Esophagus muscularis mucosa (tissue), 4 donors: ENCODE measurements around the gene SLC22A17. TPM values are rescaled to one million over a fixed set of nuclear protein-coding genes. Genes with fewer than 3 reads are reported as not detected.

Source experiments
- DNase-seq: peaks from one replicate; pipeline ENCODE4 v3.0.0-alpha.2; 2017; ENCODE audit errors: extremely low spot score
- H3K27ac ChIP-seq, 4 donors: fragments of 200-600 bp; sonication (generic); replicated peaks in 1 of 4; 1 replicate in 3 of 4; 2 replicates in 1 of 4; pipeline ENCODE4 v1.5.1; 2016 to 2019; ENCODE audit warnings: mild to moderate bottlenecking in 1 of 4
- H3K27me3 ChIP-seq, 4 donors: fragments of 200-600 bp; sonication (generic); one replicate each; pipeline versions ENCODE4 v1.5.1 to v1.6.0; 2016 to 2019
- H3K36me3 ChIP-seq, 4 donors: fragments of 200-600 bp; sonication (generic); one replicate each; pipeline ENCODE4 v1.5.1; 2016 to 2019
- H3K4me1 ChIP-seq, 4 donors: fragments of 200-600 bp; sonication (generic); one replicate each; pipeline ENCODE4 v1.5.1; 2016 to 2019
- H3K4me3 ChIP-seq, 4 donors: fragments of 200-600 bp; sonication (generic); 1 replicate in 2 of 4; 2 replicates in 2 of 4; pipeline ENCODE4 v1.5.1; 2016 to 2019; ENCODE audit warnings: mild to moderate bottlenecking in 4 of 4, moderate library complexity in 1 of 4
- H3K9me3 ChIP-seq, 4 donors: fragments of 200-600 bp; sonication (generic); 1 replicate in 3 of 4; 2 replicates in 1 of 4; pipeline ENCODE4 v1.5.1; 2016 to 2019
- CTCF ChIP-seq, 3 experiments: fragments of 200-600 bp in 2 of 3; fragments of 450-650 bp in 1 of 3; sonication (generic) in 2 of 3; IDR thresholded peaks; one replicate each; pipeline ENCODE4 v1.5.1; 2017 to 2019; ENCODE audit warnings: antibody characterized with exemption in 3 of 3, mild to moderate bottlenecking in 2 of 3, moderate library complexity in 1 of 3
- EP300 ChIP-seq: sonication (generic); formaldehyde crosslinking; IDR thresholded peaks from one replicate; pipeline ENCODE4 v1.6.1; 2017; ENCODE audit warnings: antibody characterized with exemption
- POLR2A ChIP-seq: fragments of 450-650 bp; IDR thresholded peaks from one replicate; pipeline ENCODE4 v1.6.1; 2017; ENCODE audit warnings: antibody characterized with exemption, moderate library complexity, mild to moderate bottlenecking, low read depth
- POLR2AphosphoS5 ChIP-seq, 2 donors: sonication (generic); formaldehyde crosslinking; IDR thresholded peaks; one replicate each; pipeline ENCODE4 v1.6.1; 2017; ENCODE audit warnings: antibody characterized with exemption in 2 of 2
- WGBS: methylation state at CpG from one replicate; pipeline ENCODE4 v1.1.5; 2018; 5-methylcytosine and 5-hydroxymethylcytosine counted together
- intact Hi-C: fragments of 100-400 bp; cut with DNase I; formaldehyde crosslinking; loops from one replicate; pipeline ENCODE4 v1.15.1; 2023
- total RNA-seq, 4 donors: library from RNA; depleted of rRNA; stranded (reverse); fragments of >200 nt; gene quantifications; one replicate each; pipeline versions ENCODE4 v1.1.0 to v1.2.1, GENCODE V29; 2016

Gene SLC22A17
- total RNA-seq, 4 donors from 2014 or later, result 12.5 to 36.9 (median 24.9) TPM

- 71% methylated on average over 2 of the region's 2 CpGs for WGBS
- Histone ChIP-seq H3K36me3 (peaks cover 0 to 95% (median 0%) of the 10 kb centered on the region in 4 donors), H3K27ac (no peak overlapping the region), H3K27me3 (no peaks in the 10 kb centered on the region), H3K4me1 (peaks cover 0 to 7% (median 3%) of the 10 kb centered on the region in 4 donors), H3K9me3 (no peaks in the 10 kb centered on the region), H3K4me3 (no peak overlapping the region)
- TF ChIP-seq CTCF (IDR thresholded peaks at IDR 0.05) (no peak), EP300 (no peak), POLR2AphosphoS5 (IDR thresholded peaks at IDR 0.05) (no peak), POLR2A (no peak)
- DNase-seq, result no peak
- intact Hi-C loops, result no loop called here
Observed at GRCh38 chr14:23385244-23385641, 32.6 kb upstream of the SLC22A17 start.

- WGBS, result 86% methylated on average over 27 of the region's 29 CpGs
- Histone ChIP-seq H3K27me3 (peaks cover 0 to 3% (median 0%) of the 10 kb centered on the region in 4 donors), H3K9me3 (no peaks in the 10 kb centered on the region), H3K4me3 (no peak overlapping the region), H3K4me1 (peaks cover 0 to 14% (median 8%) of the 10 kb centered on the region in 4 donors), H3K27ac (no peak overlapping the region), H3K36me3 (peaks cover 0 to 92% (median 0%) of the 10 kb centered on the region in 4 donors)
- intact Hi-C loops, result no loop called here
- no peak for TF ChIP-seq EP300
- TF ChIP-seq POLR2AphosphoS5 (IDR thresholded peaks at IDR 0.05), result no peak
- TF ChIP-seq CTCF (IDR thresholded peaks at IDR 0.05), result no peak
- no peak for TF ChIP-seq POLR2A
- DNase-seq, result no peak
Observed at GRCh38 chr14:23384364-23385080, 31.8 kb upstream of the SLC22A17 start.

- WGBS, result 72% methylated on average over 10 of the region's 10 CpGs
- Histone ChIP-seq H3K9me3 (no peaks in the 10 kb centered on the region), H3K4me3 (no peak overlapping the region), H3K36me3 (peaks cover 0 to 75% (median 0%) of the 10 kb centered on the region in 4 donors), H3K27me3 (peaks cover 0 to 13% (median 0%) of the 10 kb centered on the region in 4 donors), H3K27ac (no peak overlapping the region), H3K4me1 (peaks cover 0 to 17% (median 8%) of the 10 kb centered on the region in 4 donors)
- no peak for DNase-seq
- TF ChIP-seq EP300 (no peak), CTCF (IDR thresholded peaks at IDR 0.05) (no peak), POLR2A (no peak)
- intact Hi-C loops, result no loop called here
Observed at GRCh38 chr14:23382731-23383440, 30.2 kb upstream of the SLC22A17 start.

- 91% methylated on average over 4 of the region's 6 CpGs for WGBS
- TF ChIP-seq EP300, result no peak
- no peak for TF ChIP-seq CTCF (IDR thresholded peaks at IDR 0.05)
- no peak for TF ChIP-seq POLR2A
- TF ChIP-seq POLR2AphosphoS5 (IDR thresholded peaks at IDR 0.05), result no peak
- intact Hi-C loops, result no loop called here
- peaks cover 0 to 17% (median 11%) of the 10 kb centered on the region in 4 donors for H3K4me1 ChIP-seq
- H3K4me3 ChIP-seq, result no peak overlapping the region
- peaks cover 0 to 69% (median 0%) of the 10 kb centered on the region in 4 donors for H3K36me3 ChIP-seq
- H3K9me3 ChIP-seq, result no peaks in the 10 kb centered on the region
- H3K27me3 ChIP-seq, result peaks cover 0 to 13% (median 0%) of the 10 kb centered on the region in 4 donors
- no peak overlapping the region for H3K27ac ChIP-seq
- no peak for DNase-seq
Observed at GRCh38 chr14:23382276-23382675, 29.6 kb upstream of the SLC22A17 start.
